Measurements from ENCODE around the gene OR10G2. TPM values are rescaled to one million over a fixed set of nuclear protein-coding genes. Genes with fewer than 3 reads are reported as not detected.

Gene OR10G2, protein sequence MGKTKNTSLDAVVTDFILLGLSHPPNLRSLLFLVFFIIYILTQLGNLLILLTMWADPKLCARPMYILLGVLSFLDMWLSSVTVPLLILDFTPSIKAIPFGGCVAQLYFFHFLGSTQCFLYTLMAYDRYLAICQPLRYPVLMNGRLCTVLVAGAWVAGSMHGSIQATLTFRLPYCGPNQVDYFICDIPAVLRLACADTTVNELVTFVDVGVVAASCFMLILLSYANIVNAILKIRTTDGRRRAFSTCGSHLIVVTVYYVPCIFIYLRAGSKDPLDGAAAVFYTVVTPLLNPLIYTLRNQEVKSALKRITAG
- not detected for polyA plus RNA-seq (2013)

- H3K4me1 ChIP-seq (ENCODE audit: control extremely low read depth in 1 of 4, control insufficient read depth in 4 of 4, insufficient read depth in 4 of 4, low read length in 3 of 4) = peaks cover 0 to 2% (median 0%) of the 10 kb centered on the region in 4 experiments
- DNase-seq = no peak
- ChIA-PET POLR2A (no interaction called here), CTCF (no interaction called here)
- H3K36me3 ChIP-seq (ENCODE audit: control insufficient read depth in 4 of 4, insufficient read depth in 4 of 4, low read length in 3 of 4) = no peaks in the 10 kb centered on the region
- no peak within 1 kb of the TSS for H3K4me3 ChIP-seq (ENCODE audit: control insufficient read depth in 1 of 7, extremely low read depth in 1 of 7, insufficient read depth in 4 of 7, low read depth in 2 of 7, low read length in 6 of 7)
- 100% methylated on average over 4 of the region's 4 CpGs for WGBS (ENCODE audit: insufficient coverage)
- peaks cover 0 to 1% (median 0%) of the 10 kb centered on the region in 5 experiments for H3K9me3 ChIP-seq (ENCODE audit: control extremely low read depth in 1 of 5, control insufficient read depth in 4 of 5, insufficient read depth in 2 of 5, low read depth in 1 of 5, low read length in 4 of 5)
- H3K27ac ChIP-seq (ENCODE audit: insufficient read depth in 1 of 2, low read depth in 1 of 2, low read length in 2 of 2, poor library complexity in 1 of 2, severe bottlenecking in 2 of 2) = no peak within 1 kb of the TSS
- H3K27me3 ChIP-seq (replicated peaks in 2 of 5; ENCODE audit: control insufficient read depth in 4 of 5, insufficient read depth in 5 of 5, low read length in 4 of 5) = no peaks in the 10 kb centered on the region
Measured at GRCh38 chr14:21634840-21635239, at the start of gene OR10G2. Gene OR10G2 (minus strand): TSS chr14:21634940. CDS start chr14:21634842, 98 bp downstream.

DNA sequence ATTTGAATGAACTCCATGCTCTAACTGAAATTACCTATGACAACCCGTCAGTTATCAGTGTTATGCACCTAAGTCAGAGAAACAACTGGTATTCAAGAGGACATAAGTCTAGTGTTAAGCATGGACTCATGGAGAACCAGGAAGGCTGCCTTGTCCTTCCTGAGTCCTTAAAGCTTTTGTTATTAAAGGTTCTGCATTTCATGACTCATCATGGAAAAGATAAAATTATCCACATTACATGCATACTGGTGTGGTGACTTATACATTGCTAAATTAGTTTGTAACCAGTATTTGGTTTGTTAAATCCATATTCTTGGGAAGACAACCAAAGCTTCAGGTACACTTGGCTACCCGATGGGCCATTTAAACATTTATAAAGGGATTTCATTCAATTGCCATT lies 45.3 kb upstream of the OR10G2 start:
- Histone ChIP-seq H3K27ac (ENCODE audit: insufficient read depth in 1 of 2, low read depth in 1 of 2, low read length in 2 of 2, poor library complexity in 1 of 2, severe bottlenecking in 2 of 2) (no peak overlapping the region), H3K4me1 (ENCODE audit: control extremely low read depth in 1 of 4, control insufficient read depth in 4 of 4, insufficient read depth in 4 of 4, low read length in 3 of 4) (no peaks in the 10 kb centered on the region), H3K36me3 (ENCODE audit: control insufficient read depth in 4 of 4, insufficient read depth in 4 of 4, low read length in 3 of 4) (no peaks in the 10 kb centered on the region), H3K4me3 (ENCODE audit: control insufficient read depth in 1 of 7, extremely low read depth in 1 of 7, insufficient read depth in 4 of 7, low read depth in 2 of 7, low read length in 6 of 7) (no peak overlapping the region), H3K9me3 (ENCODE audit: control extremely low read depth in 1 of 5, control insufficient read depth in 4 of 5, insufficient read depth in 2 of 5, low read depth in 1 of 5, low read length in 4 of 5) (peaks cover 0 to 12% (median 3%) of the 10 kb centered on the region in 5 experiments), H3K27me3 (replicated peaks in 2 of 5; ENCODE audit: control insufficient read depth in 4 of 5, insufficient read depth in 5 of 5, low read length in 4 of 5) (peaks cover 0 to 6% (median 2%) of the 10 kb centered on the region in 5 experiments)
- 71% methylated on average over 1 of the region's 2 CpGs for WGBS (ENCODE audit: insufficient coverage)
- ChIA-PET POLR2A (interaction anchor here (0.6 kb wide), 1 partner anchor 42 kb away, joined by 5 read pairs; no protein-coding TSS in a partner anchor), CTCF (no interaction called here)
- no peak for DNase-seq

- peaks cover 0 to 2% (median 0%) of the 10 kb centered on the region in 5 experiments for H3K27me3 ChIP-seq (replicated peaks in 2 of 5; ENCODE audit: control insufficient read depth in 4 of 5, insufficient read depth in 5 of 5, low read length in 4 of 5)
- H3K36me3 ChIP-seq (ENCODE audit: control insufficient read depth in 4 of 4, insufficient read depth in 4 of 4, low read length in 3 of 4) = no peaks in the 10 kb centered on the region
- peaks cover 0 to 16% (median 3%) of the 10 kb centered on the region in 5 experiments for H3K9me3 ChIP-seq (ENCODE audit: control extremely low read depth in 1 of 5, control insufficient read depth in 4 of 5, insufficient read depth in 2 of 5, low read depth in 1 of 5, low read length in 4 of 5)
- POLR2A ChIA-PET = no interaction called here
- no peaks in the 10 kb centered on the region for H3K4me1 ChIP-seq (ENCODE audit: control extremely low read depth in 1 of 4, control insufficient read depth in 4 of 4, insufficient read depth in 4 of 4, low read length in 3 of 4)
- WGBS (ENCODE audit: insufficient coverage) = 100% methylated on average over 1 of the region's 4 CpGs
- CTCF ChIA-PET = no interaction called here
- H3K27ac ChIP-seq (ENCODE audit: insufficient read depth in 1 of 2, low read depth in 1 of 2, low read length in 2 of 2, poor library complexity in 1 of 2, severe bottlenecking in 2 of 2) = no peak overlapping the region
- H3K4me3 ChIP-seq (ENCODE audit: control insufficient read depth in 1 of 7, extremely low read depth in 1 of 7, insufficient read depth in 4 of 7, low read depth in 2 of 7, low read length in 6 of 7) = no peak overlapping the region
- DNase-seq = no peak
Measured at GRCh38 chr14:21675566-21675965, 40.8 kb upstream of the OR10G2 start.

GRCh38 chr14:21673718-21674117 lies 39.0 kb upstream of the OR10G2 start, which contains the start of gene OR4E1:
Gene OR4E1 (minus strand): TSS chr14:21673818. CDS start chr14:21670935, 2,883 bp downstream.
- DNase-seq = no peak
- WGBS (ENCODE audit: insufficient coverage) = no CpG with 5 or more reads among the region's 1 CpG

GRCh38 chr14:21672116-21672515 lies 37.4 kb upstream of the OR10G2 start:
- ChIA-PET CTCF (no interaction called here), POLR2A (no interaction called here)
- Histone ChIP-seq H3K27me3 (replicated peaks in 2 of 5; ENCODE audit: control insufficient read depth in 4 of 5, insufficient read depth in 5 of 5, low read length in 4 of 5) (peaks cover 0 to 2% (median 0%) of the 10 kb centered on the region in 5 experiments), H3K9me3 (ENCODE audit: control extremely low read depth in 1 of 5, control insufficient read depth in 4 of 5, insufficient read depth in 2 of 5, low read depth in 1 of 5, low read length in 4 of 5) (peaks cover 0 to 16% (median 3%) of the 10 kb centered on the region in 5 experiments), H3K36me3 (ENCODE audit: control insufficient read depth in 4 of 4, insufficient read depth in 4 of 4, low read length in 3 of 4) (no peaks in the 10 kb centered on the region), H3K4me1 (ENCODE audit: control extremely low read depth in 1 of 4, control insufficient read depth in 4 of 4, insufficient read depth in 4 of 4, low read length in 3 of 4) (no peaks in the 10 kb centered on the region), H3K27ac (ENCODE audit: insufficient read depth in 1 of 2, low read depth in 1 of 2, low read length in 2 of 2, poor library complexity in 1 of 2, severe bottlenecking in 2 of 2) (no peak overlapping the region), H3K4me3 (ENCODE audit: control insufficient read depth in 1 of 7, extremely low read depth in 1 of 7, insufficient read depth in 4 of 7, low read depth in 2 of 7, low read length in 6 of 7) (no peak overlapping the region)
- DNase-seq = peak in 1 of 3 donors; percentile 8
- WGBS (ENCODE audit: insufficient coverage) = 100% methylated on average over 1 of the region's 1 CpG

More at GRCh38 chr14:21673718-21674117, 39.0 kb upstream of the OR10G2 start, which contains the start of gene OR4E1:
- Histone ChIP-seq H3K4me1 (ENCODE audit: control extremely low read depth in 1 of 4, control insufficient read depth in 4 of 4, insufficient read depth in 4 of 4, low read length in 3 of 4) (no peaks in the 10 kb centered on the region), H3K36me3 (ENCODE audit: control insufficient read depth in 4 of 4, insufficient read depth in 4 of 4, low read length in 3 of 4) (no peaks in the 10 kb centered on the region), H3K27me3 (replicated peaks in 2 of 5; ENCODE audit: control insufficient read depth in 4 of 5, insufficient read depth in 5 of 5, low read length in 4 of 5) (peaks cover 0 to 2% (median 0%) of the 10 kb centered on the region in 5 experiments), H3K9me3 (ENCODE audit: control extremely low read depth in 1 of 5, control insufficient read depth in 4 of 5, insufficient read depth in 2 of 5, low read depth in 1 of 5, low read length in 4 of 5) (peaks cover 0 to 16% (median 3%) of the 10 kb centered on the region in 5 experiments), H3K4me3 (ENCODE audit: control insufficient read depth in 1 of 7, extremely low read depth in 1 of 7, insufficient read depth in 4 of 7, low read depth in 2 of 7, low read length in 6 of 7) (no peak within 1 kb of the TSS), H3K27ac (ENCODE audit: insufficient read depth in 1 of 2, low read depth in 1 of 2, low read length in 2 of 2, poor library complexity in 1 of 2, severe bottlenecking in 2 of 2) (no peak within 1 kb of the TSS)
- CTCF ChIA-PET = no interaction called here
- POLR2A ChIA-PET = no interaction called here

- H3K36me3 ChIP-seq (ENCODE audit: control insufficient read depth in 4 of 4, insufficient read depth in 4 of 4, low read length in 3 of 4) = no peaks in the 10 kb centered on the region
- H3K27me3 ChIP-seq (replicated peaks in 2 of 5; ENCODE audit: control insufficient read depth in 4 of 5, insufficient read depth in 5 of 5, low read length in 4 of 5) = peaks cover 0 to 4% (median 0%) of the 10 kb centered on the region in 5 experiments
- 86% methylated on average over 1 of the region's 2 CpGs for WGBS (ENCODE audit: insufficient coverage)
- POLR2A ChIA-PET = no interaction called here
- CTCF ChIA-PET = no interaction called here
- H3K4me1 ChIP-seq (ENCODE audit: control extremely low read depth in 1 of 4, control insufficient read depth in 4 of 4, insufficient read depth in 4 of 4, low read length in 3 of 4) = no peaks in the 10 kb centered on the region
- no peak for DNase-seq
- H3K4me3 ChIP-seq (ENCODE audit: control insufficient read depth in 1 of 7, extremely low read depth in 1 of 7, insufficient read depth in 4 of 7, low read depth in 2 of 7, low read length in 6 of 7) = no peak overlapping the region
- H3K27ac ChIP-seq (ENCODE audit: insufficient read depth in 1 of 2, low read depth in 1 of 2, low read length in 2 of 2, poor library complexity in 1 of 2, severe bottlenecking in 2 of 2) = no peak overlapping the region
- H3K9me3 ChIP-seq (ENCODE audit: control extremely low read depth in 1 of 5, control insufficient read depth in 4 of 5, insufficient read depth in 2 of 5, low read depth in 1 of 5, low read length in 4 of 5) = peaks cover 0 to 14% (median 3%) of the 10 kb centered on the region in 5 experiments
Measured at GRCh38 chr14:21671371-21671770, 36.6 kb upstream of the OR10G2 start.

- Histone ChIP-seq H3K9me3 (ENCODE audit: control extremely low read depth in 1 of 5, control insufficient read depth in 4 of 5, insufficient read depth in 2 of 5, low read depth in 1 of 5, low read length in 4 of 5) (peaks cover 0 to under 1% (median 0%) of the 10 kb centered on the region in 5 experiments), H3K4me1 (ENCODE audit: control extremely low read depth in 1 of 4, control insufficient read depth in 4 of 4, insufficient read depth in 4 of 4, low read length in 3 of 4) (no peaks in the 10 kb centered on the region), H3K27me3 (replicated peaks in 2 of 5; ENCODE audit: control insufficient read depth in 4 of 5, insufficient read depth in 5 of 5, low read length in 4 of 5) (peaks cover 0 to 8% (median 0%) of the 10 kb centered on the region in 5 experiments), H3K4me3 (ENCODE audit: control insufficient read depth in 1 of 7, extremely low read depth in 1 of 7, insufficient read depth in 4 of 7, low read depth in 2 of 7, low read length in 6 of 7) (no peak overlapping the region), H3K27ac (ENCODE audit: insufficient read depth in 1 of 2, low read depth in 1 of 2, low read length in 2 of 2, poor library complexity in 1 of 2, severe bottlenecking in 2 of 2) (no peak overlapping the region), H3K36me3 (ENCODE audit: control insufficient read depth in 4 of 4, insufficient read depth in 4 of 4, low read length in 3 of 4) (no peaks in the 10 kb centered on the region)
- ChIA-PET POLR2A (no interaction called here), CTCF (no interaction called here)
- DNase-seq = no peak
Measured at GRCh38 chr14:21669284-21669683, 34.5 kb upstream of the OR10G2 start.
